ENCODE results near the gene UBE2D2. TPM values are rescaled to one million over a fixed set of nuclear protein-coding genes. Genes with fewer than 3 reads are reported as not detected.
A peak's percentile ranks its signal among the peaks of the same experiment; 100 is the strongest.

Gene UBE2D2
- total and polyA plus RNA-seq, 2 of the 13 experiments (the other 11 are each of a cell fraction or from before 2014, with no cell fraction given) = 79.1 to 109 TPM

DNA sequence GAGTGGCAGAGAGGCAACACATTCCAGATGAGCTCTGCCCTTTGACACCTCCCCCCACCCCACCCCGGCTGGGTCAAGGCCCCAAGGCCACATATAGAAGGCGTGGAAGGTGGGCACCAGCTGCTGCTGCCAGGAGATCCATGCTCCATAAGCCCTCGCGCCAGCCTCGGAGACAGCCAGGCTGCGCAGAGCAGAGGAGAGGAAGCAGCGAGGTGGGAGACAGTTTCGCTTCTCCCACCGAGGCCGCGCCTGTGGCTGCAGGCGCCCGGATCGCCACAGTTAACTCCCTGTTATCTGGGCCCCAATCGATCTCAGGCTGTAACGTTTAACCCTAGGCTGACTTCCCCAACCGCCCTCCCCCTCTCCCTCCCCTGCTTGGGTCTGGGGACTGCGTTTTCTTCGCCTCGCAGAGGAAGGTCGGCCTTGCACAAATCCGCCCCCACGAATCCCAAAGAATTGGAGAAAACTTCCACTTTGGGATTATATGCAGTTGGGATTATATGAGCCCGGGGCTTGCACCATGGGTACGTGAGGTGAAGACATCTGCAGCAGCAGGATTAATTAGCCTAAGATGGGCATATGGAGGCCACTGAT, 85.9 kb downstream of the UBE2D2 start (continued):
- TF ChIP-seq, protein P1, sequence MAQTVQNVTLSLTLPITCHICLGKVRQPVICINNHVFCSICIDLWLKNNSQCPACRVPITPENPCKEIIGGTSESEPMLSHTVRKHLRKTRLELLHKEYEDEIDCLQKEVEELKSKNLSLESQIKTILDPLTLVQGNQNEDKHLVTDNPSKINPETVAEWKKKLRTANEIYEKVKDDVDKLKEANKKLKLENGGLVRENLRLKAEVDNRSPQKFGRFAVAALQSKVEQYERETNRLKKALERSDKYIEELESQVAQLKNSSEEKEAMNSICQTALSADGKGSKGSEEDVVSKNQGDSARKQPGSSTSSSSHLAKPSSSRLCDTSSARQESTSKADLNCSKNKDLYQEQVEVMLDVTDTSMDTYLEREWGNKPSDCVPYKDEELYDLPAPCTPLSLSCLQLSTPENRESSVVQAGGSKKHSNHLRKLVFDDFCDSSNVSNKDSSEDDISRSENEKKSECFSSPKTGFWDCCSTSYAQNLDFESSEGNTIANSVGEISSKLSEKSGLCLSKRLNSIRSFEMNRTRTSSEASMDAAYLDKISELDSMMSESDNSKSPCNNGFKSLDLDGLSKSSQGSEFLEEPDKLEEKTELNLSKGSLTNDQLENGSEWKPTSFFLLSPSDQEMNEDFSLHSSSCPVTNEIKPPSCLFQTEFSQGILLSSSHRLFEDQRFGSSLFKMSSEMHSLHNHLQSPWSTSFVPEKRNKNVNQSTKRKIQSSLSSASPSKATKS (CRISPR knock-in tag; IDR thresholded peaks at IDR 0.05) = no peak
- TF ChIP-seq ZSCAN25 (CRISPR knock-in tag; IDR thresholded peaks at IDR 0.05) (peak; percentile 78), SP140L (CRISPR knock-in tag; IDR thresholded peaks at IDR 0.05; ENCODE audit: borderline replicate concordance) (no peak), ZNF329 (CRISPR knock-in tag; IDR thresholded peaks at IDR 0.05; ENCODE audit: low read depth) (no peak), ZZZ3 (CRISPR knock-in tag; IDR thresholded peaks at IDR 0.05; ENCODE audit: borderline replicate concordance) (no peak), ZNF746 (CRISPR knock-in tag; IDR thresholded peaks at IDR 0.05) (peak; percentile 34; the same call in 1 of the 2 replicates), HMG20A (CRISPR knock-in tag; IDR thresholded peaks at IDR 0.05; ENCODE audit: borderline replicate concordance) (no peak), ZNF263 (CRISPR knock-in tag; IDR thresholded peaks at IDR 0.05) (peak; percentile 26; the same call in 1 of the 2 replicates), ZNF670 (CRISPR knock-in tag; IDR thresholded peaks at IDR 0.05; ENCODE audit: borderline replicate concordance) (no peak), MEIS2 (CRISPR knock-in tag; IDR thresholded peaks at IDR 0.05) (no peak), KDM6A (CRISPR knock-in tag; IDR thresholded peaks at IDR 0.05; ENCODE audit: low read depth) (no peak), ZMYM4 (CRISPR knock-in tag; IDR thresholded peaks at IDR 0.05) (0 out of 2 replicates have a peak, but pooled peaks have one; percentile 14), ZNF883 (CRISPR knock-in tag; IDR thresholded peaks at IDR 0.05; ENCODE audit: not compliant biosample characterization) (no peak), ZNF101 (CRISPR knock-in tag; IDR thresholded peaks at IDR 0.05; ENCODE audit: borderline replicate concordance, low read depth) (no peak), ATRX (CRISPR knock-in tag; IDR thresholded peaks at IDR 0.05; ENCODE audit: borderline replicate concordance) (no peak), NCOA2 (CRISPR knock-in tag; IDR thresholded peaks at IDR 0.05) (no peak), ZNF382 (CRISPR knock-in tag; IDR thresholded peaks at IDR 0.05; ENCODE audit: borderline replicate concordance) (no peak), ZNF737 (CRISPR knock-in tag; IDR thresholded peaks at IDR 0.05; ENCODE audit: borderline replicate concordance) (no peak), PAX8 (CRISPR knock-in tag; IDR thresholded peaks at IDR 0.05; ENCODE audit: borderline replicate concordance) (no peak), RELA (CRISPR knock-in tag; IDR thresholded peaks at IDR 0.05) (no peak), KDM2A (CRISPR knock-in tag; IDR thresholded peaks at IDR 0.05; ENCODE audit: borderline replicate concordance, low read depth) (peak; percentile 28; the same call in 1 of the 2 replicates), REPIN1 (CRISPR knock-in tag; IDR thresholded peaks at IDR 0.05; ENCODE audit: borderline replicate concordance, low read depth) (no peak), SALL1 (CRISPR knock-in tag; IDR thresholded peaks at IDR 0.05) (peak; percentile 58), ZNF138 (CRISPR knock-in tag; IDR thresholded peaks at IDR 0.05; ENCODE audit: low read depth) (no peak)
- TF ChIP-seq, protein P2, sequence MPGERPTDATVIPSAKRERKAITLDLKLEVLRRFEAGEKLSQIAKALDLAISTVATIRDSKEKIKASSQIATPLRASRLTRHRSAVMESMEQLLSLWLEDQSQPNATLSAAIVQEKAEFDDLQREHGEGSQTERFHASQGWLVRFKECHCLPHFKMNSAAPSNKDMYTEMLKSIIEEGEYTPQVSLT (CRISPR knock-in tag; IDR thresholded peaks at IDR 0.05; ENCODE audit: borderline replicate concordance, low read depth) = no peak
- TF ChIP-seq, protein P3, sequence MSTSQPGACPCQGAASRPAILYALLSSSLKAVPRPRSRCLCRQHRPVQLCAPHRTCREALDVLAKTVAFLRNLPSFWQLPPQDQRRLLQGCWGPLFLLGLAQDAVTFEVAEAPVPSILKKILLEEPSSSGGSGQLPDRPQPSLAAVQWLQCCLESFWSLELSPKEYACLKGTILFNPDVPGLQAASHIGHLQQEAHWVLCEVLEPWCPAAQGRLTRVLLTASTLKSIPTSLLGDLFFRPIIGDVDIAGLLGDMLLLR (CRISPR knock-in tag; IDR thresholded peaks at IDR 0.05) = no peak
- TF ChIP-seq, protein P4, sequence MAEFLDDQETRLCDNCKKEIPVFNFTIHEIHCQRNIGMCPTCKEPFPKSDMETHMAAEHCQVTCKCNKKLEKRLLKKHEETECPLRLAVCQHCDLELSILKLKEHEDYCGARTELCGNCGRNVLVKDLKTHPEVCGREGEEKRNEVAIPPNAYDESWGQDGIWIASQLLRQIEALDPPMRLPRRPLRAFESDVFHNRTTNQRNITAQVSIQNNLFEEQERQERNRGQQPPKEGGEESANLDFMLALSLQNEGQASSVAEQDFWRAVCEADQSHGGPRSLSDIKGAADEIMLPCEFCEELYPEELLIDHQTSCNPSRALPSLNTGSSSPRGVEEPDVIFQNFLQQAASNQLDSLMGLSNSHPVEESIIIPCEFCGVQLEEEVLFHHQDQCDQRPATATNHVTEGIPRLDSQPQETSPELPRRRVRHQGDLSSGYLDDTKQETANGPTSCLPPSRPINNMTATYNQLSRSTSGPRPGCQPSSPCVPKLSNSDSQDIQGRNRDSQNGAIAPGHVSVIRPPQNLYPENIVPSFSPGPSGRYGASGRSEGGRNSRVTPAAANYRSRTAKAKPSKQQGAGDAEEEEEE (CRISPR knock-in tag; IDR thresholded peaks at IDR 0.05; ENCODE audit: borderline replicate concordance) = no peak
